ENCODE results near the gene ZNF784.

- TF ChIP-seq BHLHE40 (IDR thresholded peaks at IDR 0.05; ENCODE audit: borderline replicate concordance) (no peak), L3MBTL2 (conservative IDR thresholded peaks at IDR 0.05) (no peak), ARNT (IDR thresholded peaks at IDR 0.05) (no peak), FOXA1 (IDR thresholded peaks at IDR 0.05) (no peak), ELF4 (IDR thresholded peaks at IDR 0.05) (no peak), ZNF384 (IDR thresholded peaks at IDR 0.05) (no peak), HDGF (IDR thresholded peaks at IDR 0.05; ENCODE audit: borderline replicate concordance) (no peak), FOXM1 (IDR thresholded peaks at IDR 0.05; ENCODE audit: borderline replicate concordance) (no peak), PKNOX1 (IDR thresholded peaks at IDR 0.05) (no peak), TARDBP (IDR thresholded peaks at IDR 0.05) (no peak), SP1 (IDR thresholded peaks at IDR 0.05) (no peak), FOXK2 (IDR thresholded peaks at IDR 0.05) (no peak)
Observed at GRCh38 chr19:55613930-55614710, 10.2 kb downstream of the ZNF784 start.

Measured in HEK293T (cell line).